ENCODE results near the gene SPATS1.
"Not testable (repeated sequence)": the region's sequence is repeated elsewhere in the genome, so short reads cannot be mapped to it uniquely, and the experiment has no call there.

Gene SPATS1

GRCh38 chr6:44311767-44312166, 30.7 kb upstream of the SPATS1 start:
- DNase-seq, result no peak

- DNase-seq, result peak; percentile 95 to 98
These were observed 29.3 kb upstream of the SPATS1 start, which contains the start of gene AARS2 for GRCh38 chr6:44312901-44313788. AARS2 (minus strand) TSS chr6:44313347; CDS start chr6:44313323, 24 bp downstream.

GRCh38 chr6:44314657-44315056, 27.8 kb upstream of the SPATS1 start:
- DNase-seq, result not testable (repeated sequence)

GRCh38 chr6:44315516-44315915, 26.9 kb upstream of the SPATS1 start:
- DNase-seq, result no peak

- no peak for DNase-seq
These were observed 26.5 kb upstream of the SPATS1 start for GRCh38 chr6:44315951-44316350.

GRCh38 chr6:44316481-44316880, 26.0 kb upstream of the SPATS1 start:
- no peak for DNase-seq

- DNase-seq, result not testable (repeated sequence)
These were observed 25.3 kb upstream of the SPATS1 start for GRCh38 chr6:44317136-44317631.

- DNase-seq, result no peak
These were observed 21.2 kb upstream of the SPATS1 start for GRCh38 chr6:44321210-44321609.

GRCh38 chr6:44327096-44327495, 15.4 kb upstream of the SPATS1 start:
- no peak for DNase-seq

GRCh38 chr6:44327760-44328159, 14.7 kb upstream of the SPATS1 start:
- DNase-seq, result no peak

- not testable (repeated sequence) for DNase-seq
These were observed 14.2 kb upstream of the SPATS1 start for GRCh38 chr6:44328203-44328602.

GRCh38 chr6:44329858-44330257, 12.6 kb upstream of the SPATS1 start:
- DNase-seq, result no peak

GRCh38 chr6:44332585-44332984, 9.9 kb upstream of the SPATS1 start:
- no peak for DNase-seq

GRCh38 chr6:44333273-44333919, 9.1 kb upstream of the SPATS1 start:
- DNase-seq, result no peak

- no peak for DNase-seq
These were observed 8.5 kb upstream of the SPATS1 start for GRCh38 chr6:44333942-44334341.

- DNase-seq, result no peak
These were observed 6.8 kb upstream of the SPATS1 start for GRCh38 chr6:44335631-44336030.

GRCh38 chr6:44338228-44339122, 4.0 kb upstream of the SPATS1 start:
- DNase-seq, result peak; percentile 59 to 62

- DNase-seq, result no peak
These were observed 3.1 kb upstream of the SPATS1 start for GRCh38 chr6:44339301-44339700.

GRCh38 chr6:44339763-44340625, 2.5 kb upstream of the SPATS1 start:
- no peak for DNase-seq

- DNase-seq, result no peak
These were observed 1.2 kb upstream of the SPATS1 start for GRCh38 chr6:44341095-44341890.

- DNase-seq, result no peak
These were observed 398 bp upstream of the SPATS1 start for GRCh38 chr6:44342052-44342451.
